ENCODE data around the gene C1RL. TPM values are rescaled to one million over a fixed set of nuclear protein-coding genes. Genes with fewer than 3 reads are reported as not detected.

Gene C1RL
- total and polyA plus RNA-seq, 2 donors (not counting 1 experiment from before 2014, with no cell fraction given): 13.5 to 24.9 TPM

DNA sequence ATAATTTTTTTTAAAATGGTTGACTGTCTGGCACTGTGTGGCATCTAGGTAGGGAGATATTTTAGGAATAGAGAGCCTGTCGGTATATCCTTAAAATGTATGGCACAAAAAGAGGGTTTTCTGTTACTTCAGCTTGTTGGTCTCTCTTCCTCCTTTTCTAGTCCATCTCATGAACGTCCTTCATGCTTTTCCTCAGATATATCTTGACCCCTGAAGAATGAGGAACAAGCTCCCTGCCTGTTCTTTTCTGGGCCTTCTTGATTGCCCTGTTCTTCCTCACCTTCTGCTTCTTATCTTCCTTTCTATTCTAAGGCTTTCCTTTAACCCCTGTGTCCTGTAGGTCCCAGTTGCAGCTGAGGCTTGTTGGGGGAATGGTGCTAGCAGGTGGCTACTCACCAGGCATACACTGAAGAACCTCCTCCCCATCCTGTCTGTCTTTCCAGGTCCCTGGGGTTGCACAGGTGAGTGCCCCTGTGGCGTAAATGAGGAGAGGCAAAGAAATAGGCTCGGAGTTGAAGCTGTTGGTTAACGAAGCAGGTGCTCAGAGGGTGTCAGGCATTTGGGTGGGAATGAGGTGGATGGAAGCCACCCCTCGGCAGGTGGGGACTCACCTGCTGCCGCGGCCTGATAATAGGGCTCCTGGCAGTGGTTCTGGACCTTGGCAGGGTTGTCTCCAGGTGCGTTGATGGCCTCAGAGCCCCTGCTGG is 9.6 kb downstream of the C1RL start:
- H3K9me3 Mint-ChIP-seq (ENCODE audit: insufficient read depth): no peaks in the 10 kb centered on the region
- ATAC-seq (ENCODE audit: low read depth) (no peak), DNase-seq (no peak)
- H3K27me3 Mint-ChIP-seq: no peaks in the 10 kb centered on the region
- no peak overlapping the region for H3K4me3 ChIP-seq (ENCODE audit: control extremely low read depth in 1 of 5, extremely low read depth in 1 of 5, insufficient read depth in 1 of 5, low read depth in 2 of 5, low read length in 4 of 5)
- H3K4me1 ChIP-seq (ENCODE audit: control insufficient read depth in 2 of 2, insufficient read depth in 2 of 2, low read length in 2 of 2): no peaks in the 10 kb centered on the region
- no peak overlapping the region for H3K4me2 ChIP-seq (replicated peaks; ENCODE audit: low read depth, low read length, poor library complexity, severe bottlenecking)
- no peaks in the 10 kb centered on the region for H3K4me1 Mint-ChIP-seq
- H3K79me2 ChIP-seq (ENCODE audit: control insufficient read depth, insufficient read depth, low read length): no peaks in the 10 kb centered on the region
- WGBS (ENCODE audit: insufficient coverage): 74% methylated on average over 8 of the region's 9 CpGs
- no peaks in the 10 kb centered on the region for H3K9me3 ChIP-seq (ENCODE audit: control extremely low read depth in 1 of 3, control insufficient read depth in 2 of 3, insufficient read depth in 1 of 3, low read length in 2 of 3)
- no peak overlapping the region for H3K4me3 Mint-ChIP-seq
- intact Hi-C loops (cut with micrococcal nuclease): no loop called here
- ChIA-PET POLR2A (no interaction called here), CTCF (interaction anchor here (0.8 to 1.7 kb wide), 4 partner anchors 10 to 161 kb away, joined by 3 to 5 read pairs (median 4); partner anchors contain the start of gene C1RL)
- H2AFZ ChIP-seq (ENCODE audit: insufficient read depth, low read depth, low read length, poor library complexity, severe bottlenecking): no peak overlapping the region
- H4K20me1 ChIP-seq (ENCODE audit: control insufficient read depth, insufficient read depth, low read length, poor library complexity, severe bottlenecking): no peaks in the 10 kb centered on the region
- no peak overlapping the region for H3K27ac ChIP-seq (ENCODE audit: low read length in 2 of 2)
- no peaks in the 10 kb centered on the region for H3K27me3 ChIP-seq (replicated peaks in 1 of 4; ENCODE audit: control extremely low read depth in 1 of 4, control insufficient read depth in 3 of 4, insufficient read depth in 4 of 4, low read length in 3 of 4)
- no peak overlapping the region for H3K9ac ChIP-seq (ENCODE audit: low read length)
- peaks cover 0 to 3% of the 10 kb centered on the region in 2 experiments for H3K36me3 ChIP-seq (replicated peaks in 1 of 2; ENCODE audit: control extremely low read depth in 1 of 2, control insufficient read depth in 1 of 2, extremely low read depth in 1 of 2, insufficient read depth in 2 of 2, low read length in 1 of 2)
- TF ChIP-seq EZH2 (IDR thresholded peaks at IDR 0.05; ENCODE audit: borderline replicate concordance, insufficient read depth, low read depth, low read length, poor library complexity, severe bottlenecking): no peak
- no peak for TF ChIP-seq CTCF (IDR thresholded peaks at IDR 0.05)
- no peak overlapping the region for H3K27ac Mint-ChIP-seq

- 97% methylated on average over 19 of the region's 19 CpGs for WGBS (ENCODE audit: insufficient coverage)
- Histone ChIP-seq H3K4me2 (replicated peaks; ENCODE audit: low read depth, low read length, poor library complexity, severe bottlenecking) (no peak overlapping the region), H3K4me1 (ENCODE audit: control insufficient read depth in 2 of 2, insufficient read depth in 2 of 2, low read length in 2 of 2) (peaks cover 0 to 9% of the 10 kb centered on the region in 2 donors), H3K27ac (ENCODE audit: low read length in 2 of 2) (no peak overlapping the region), H3K79me2 (ENCODE audit: control insufficient read depth, insufficient read depth, low read length) (no peaks in the 10 kb centered on the region), H3K4me3 (ENCODE audit: control extremely low read depth in 1 of 5, extremely low read depth in 1 of 5, insufficient read depth in 1 of 5, low read depth in 2 of 5, low read length in 4 of 5) (no peak overlapping the region), H3K9me3 (ENCODE audit: control extremely low read depth in 1 of 3, control insufficient read depth in 2 of 3, insufficient read depth in 1 of 3, low read length in 2 of 3) (no peaks in the 10 kb centered on the region), H3K27me3 (replicated peaks in 1 of 4; ENCODE audit: control extremely low read depth in 1 of 4, control insufficient read depth in 3 of 4, insufficient read depth in 4 of 4, low read length in 3 of 4) (peaks cover 0 to 3% (median 0%) of the 10 kb centered on the region in 4 experiments), H3K9ac (ENCODE audit: low read length) (no peak overlapping the region), H4K20me1 (ENCODE audit: control insufficient read depth, insufficient read depth, low read length, poor library complexity, severe bottlenecking) (no peaks in the 10 kb centered on the region), H3K36me3 (replicated peaks in 1 of 2; ENCODE audit: control extremely low read depth in 1 of 2, control insufficient read depth in 1 of 2, extremely low read depth in 1 of 2, insufficient read depth in 2 of 2, low read length in 1 of 2) (peaks cover 0 to 3% of the 10 kb centered on the region in 2 experiments), H2AFZ (ENCODE audit: insufficient read depth, low read depth, low read length, poor library complexity, severe bottlenecking) (no peak overlapping the region)
- Mint-ChIP-seq H3K4me1 (peaks cover 8% of the 10 kb centered on the region), H3K9me3 (ENCODE audit: insufficient read depth) (no peaks in the 10 kb centered on the region), H3K27me3 (no peaks in the 10 kb centered on the region), H3K27ac (no peak overlapping the region), H3K4me3 (no peak overlapping the region)
- ChIA-PET POLR2A (no interaction called here), CTCF (interaction anchor here (1.3 kb wide), 1 partner anchor 173 kb away, joined by 5 read pairs; no protein-coding TSS in a partner anchor)
- no peak for TF ChIP-seq EZH2 (IDR thresholded peaks at IDR 0.05; ENCODE audit: borderline replicate concordance, insufficient read depth, low read depth, low read length, poor library complexity, severe bottlenecking)
- no peak for TF ChIP-seq CTCF (IDR thresholded peaks at IDR 0.05)
- intact Hi-C loops (cut with micrococcal nuclease): no loop called here
- no peak for DNase-seq
- ATAC-seq (ENCODE audit: low read depth): no peak
These were observed 12.0 kb downstream of the C1RL start for GRCh38 chr12:7096979-7097378.

Measured in B cell (primary cell).